GM03348 (cell line): Measurements from ENCODE around the gene SCN4B.
A peak's percentile ranks its signal among the peaks of the same experiment; 100 is the strongest.

Experiments used
- DNase-seq: peaks from one replicate; pipeline ENCODE4 v3.0.0; 2012; ENCODE audit warnings: low spot score

SCN4B gene

GRCh38 chr11:118174006-118174567 lies 21.5 kb upstream of the SCN4B start:
- no peak for DNase-seq

GRCh38 chr11:118172356-118172755 lies 19.7 kb upstream of the SCN4B start:
- no peak for DNase-seq

GRCh38 chr11:118171269-118172062 lies 18.8 kb upstream of the SCN4B start:
- DNase-seq: peak; percentile 91

GRCh38 chr11:118170882-118171268 lies 18.3 kb upstream of the SCN4B start:
- DNase-seq: no peak

- DNase-seq: no peak
These were observed 17.6 kb upstream of the SCN4B start for GRCh38 chr11:118170231-118170630.

GRCh38 chr11:118169300-118170140 lies 16.9 kb upstream of the SCN4B start:
- DNase-seq: no peak

- DNase-seq: no peak
These were observed 16.1 kb upstream of the SCN4B start for GRCh38 chr11:118168751-118169150.

- DNase-seq: no peak
These were observed 15.7 kb upstream of the SCN4B start for GRCh38 chr11:118168316-118168715.

- no peak for DNase-seq
These were observed 15.3 kb upstream of the SCN4B start for GRCh38 chr11:118167906-118168305.

GRCh38 chr11:118167253-118167652 lies 14.6 kb upstream of the SCN4B start:
- DNase-seq: no peak

- no peak for DNase-seq
These were observed 14.0 kb upstream of the SCN4B start for GRCh38 chr11:118166641-118167040.

GRCh38 chr11:118164885-118165284 lies 12.3 kb upstream of the SCN4B start:
- no peak for DNase-seq

GRCh38 chr11:118163494-118163893 lies 10.9 kb upstream of the SCN4B start:
- DNase-seq: no peak

GRCh38 chr11:118162846-118163245 lies 10.2 kb upstream of the SCN4B start:
- no peak for DNase-seq

- DNase-seq: no peak
These were observed 9.2 kb upstream of the SCN4B start for GRCh38 chr11:118161786-118162185.

GRCh38 chr11:118157186-118157895 lies 4.7 kb upstream of the SCN4B start:
- DNase-seq: no peak

GRCh38 chr11:118156531-118157185 lies 4.0 kb upstream of the SCN4B start:
- DNase-seq: no peak

GRCh38 chr11:118155776-118156530 lies 3.3 kb upstream of the SCN4B start:
- DNase-seq: no peak

GRCh38 chr11:118154641-118155040 lies 2.0 kb upstream of the SCN4B start:
- no peak for DNase-seq

GRCh38 chr11:118153976-118154375 lies 1.4 kb upstream of the SCN4B start:
- DNase-seq: no peak

GRCh38 chr11:118153516-118153915 lies 893 bp upstream of the SCN4B start:
- no peak for DNase-seq
